ENCODE data around the gene PON1.

The PON1 gene

GRCh38 chr7:95317966-95318365 is 6.4 kb downstream of the PON1 start:
- in situ Hi-C loops (cut with MboI; ENCODE audit: low sequenced_read_pairs): no loop called here

- in situ Hi-C loops (cut with MboI; ENCODE audit: low sequenced_read_pairs): no loop called here
Observed at GRCh38 chr7:95317546-95317945, 6.8 kb downstream of the PON1 start.

GRCh38 chr7:95316588-95316987 is 7.7 kb downstream of the PON1 start:
- in situ Hi-C loops (cut with MboI; ENCODE audit: low sequenced_read_pairs): no loop called here

GRCh38 chr7:95312561-95312960 is 11.8 kb downstream of the PON1 start:
- in situ Hi-C loops (cut with MboI; ENCODE audit: low sequenced_read_pairs): no loop called here

- in situ Hi-C loops (cut with MboI; ENCODE audit: low sequenced_read_pairs): no loop called here
Observed at GRCh38 chr7:95311389-95311788, 12.9 kb downstream of the PON1 start.

- in situ Hi-C loops (cut with MboI; ENCODE audit: low sequenced_read_pairs): no loop called here
Observed at GRCh38 chr7:95309951-95310350, 14.4 kb downstream of the PON1 start.

GRCh38 chr7:95304990-95305389 is 19.3 kb downstream of the PON1 start:
- in situ Hi-C loops (cut with MboI; ENCODE audit: low sequenced_read_pairs): no loop called here

GRCh38 chr7:95303013-95303905 is 21.1 kb downstream of the PON1 start:
- in situ Hi-C loops (cut with MboI; ENCODE audit: low sequenced_read_pairs): no loop called here

- in situ Hi-C loops (cut with MboI; ENCODE audit: low sequenced_read_pairs): no loop called here
Observed at GRCh38 chr7:95298091-95298490, 26.2 kb downstream of the PON1 start.

GRCh38 chr7:95297041-95297440 is 27.3 kb downstream of the PON1 start:
- in situ Hi-C loops (cut with MboI; ENCODE audit: low sequenced_read_pairs): no loop called here

- in situ Hi-C loops (cut with MboI; ENCODE audit: low sequenced_read_pairs): no loop called here
Observed at GRCh38 chr7:95296456-95296855, 27.9 kb downstream of the PON1 start.

- in situ Hi-C loops (cut with MboI; ENCODE audit: low sequenced_read_pairs): no loop called here
Observed at GRCh38 chr7:95295397-95295796, 28.9 kb downstream of the PON1 start.

GRCh38 chr7:95290166-95290830 is 34.0 kb downstream of the PON1 start:
- in situ Hi-C loops (cut with MboI; ENCODE audit: low sequenced_read_pairs): no loop called here

- in situ Hi-C loops (cut with MboI; ENCODE audit: low sequenced_read_pairs): no loop called here
Observed at GRCh38 chr7:95286096-95286495, 38.2 kb downstream of the PON1 start.

- in situ Hi-C loops (cut with MboI; ENCODE audit: low sequenced_read_pairs): no loop called here
Observed at GRCh38 chr7:95279417-95279816, 44.9 kb downstream of the PON1 start.

- in situ Hi-C loops (cut with MboI; ENCODE audit: low sequenced_read_pairs): no loop called here
Observed at GRCh38 chr7:95276114-95276513, 48.2 kb downstream of the PON1 start.

GRCh38 chr7:95269640-95270039 is 54.7 kb downstream of the PON1 start:
- in situ Hi-C loops (cut with MboI; ENCODE audit: low sequenced_read_pairs): no loop called here

GRCh38 chr7:95267754-95268153 is 56.6 kb downstream of the PON1 start:
- in situ Hi-C loops (cut with MboI; ENCODE audit: low sequenced_read_pairs): no loop called here

GRCh38 chr7:95265634-95266033 is 58.7 kb downstream of the PON1 start:
- in situ Hi-C loops (cut with MboI; ENCODE audit: low sequenced_read_pairs): no loop called here

- in situ Hi-C loops (cut with MboI; ENCODE audit: low sequenced_read_pairs): no loop called here
Observed at GRCh38 chr7:95264363-95264891, 59.9 kb downstream of the PON1 start.

GRCh38 chr7:95263785-95264362 is 60.5 kb downstream of the PON1 start:
- in situ Hi-C loops (cut with MboI; ENCODE audit: low sequenced_read_pairs): no loop called here

- in situ Hi-C loops (cut with MboI; ENCODE audit: low sequenced_read_pairs): no loop called here
Observed at GRCh38 chr7:95262875-95263274, 61.5 kb downstream of the PON1 start.
